Activated CD4-positive, alpha-beta T cell treated with anti-CD3 and anti-CD28 coated beads, Interleukin-10, Interleukin-2, amounts not matched to agents 100 ng/mL and 50 ng/mL, durations not matched to agents 16 hours and 8 hours (primary cell): ENCODE results near the gene TNKS1BP1.
"Not testable (repeated sequence)": the region's sequence is repeated elsewhere in the genome, so short reads cannot be mapped to it uniquely, and the experiment has no call there.

Experiments
- DNase-seq: peaks from one replicate; pipeline ENCODE4 v3.0.0-alpha.2; 2020

TNKS1BP1 gene

DNA sequence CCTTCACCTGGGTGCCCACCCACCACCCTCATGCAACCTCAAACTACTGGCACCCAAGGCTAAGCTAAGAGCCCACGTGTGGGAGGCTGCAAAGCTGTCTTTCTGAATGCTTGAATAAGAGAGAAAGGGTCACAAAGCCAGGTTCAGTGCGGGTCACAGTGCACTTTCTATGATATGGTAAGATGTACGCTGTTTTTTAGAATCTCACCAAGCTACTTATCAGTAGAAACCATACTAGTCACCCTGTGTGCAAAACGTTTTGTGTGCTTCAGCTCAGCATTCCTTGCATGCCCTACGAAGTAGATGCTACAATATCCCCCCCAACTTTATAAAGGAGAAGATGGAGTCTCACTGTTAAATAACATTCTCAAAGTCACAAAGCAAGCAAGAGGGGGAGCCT is 28.3 kb upstream of the TNKS1BP1 start:
- DNase-seq, result no peak

- DNase-seq, result peak; percentile 60
Measured at GRCh38 chr11:57349491-57350274, 24.9 kb upstream of the TNKS1BP1 start.

DNA sequence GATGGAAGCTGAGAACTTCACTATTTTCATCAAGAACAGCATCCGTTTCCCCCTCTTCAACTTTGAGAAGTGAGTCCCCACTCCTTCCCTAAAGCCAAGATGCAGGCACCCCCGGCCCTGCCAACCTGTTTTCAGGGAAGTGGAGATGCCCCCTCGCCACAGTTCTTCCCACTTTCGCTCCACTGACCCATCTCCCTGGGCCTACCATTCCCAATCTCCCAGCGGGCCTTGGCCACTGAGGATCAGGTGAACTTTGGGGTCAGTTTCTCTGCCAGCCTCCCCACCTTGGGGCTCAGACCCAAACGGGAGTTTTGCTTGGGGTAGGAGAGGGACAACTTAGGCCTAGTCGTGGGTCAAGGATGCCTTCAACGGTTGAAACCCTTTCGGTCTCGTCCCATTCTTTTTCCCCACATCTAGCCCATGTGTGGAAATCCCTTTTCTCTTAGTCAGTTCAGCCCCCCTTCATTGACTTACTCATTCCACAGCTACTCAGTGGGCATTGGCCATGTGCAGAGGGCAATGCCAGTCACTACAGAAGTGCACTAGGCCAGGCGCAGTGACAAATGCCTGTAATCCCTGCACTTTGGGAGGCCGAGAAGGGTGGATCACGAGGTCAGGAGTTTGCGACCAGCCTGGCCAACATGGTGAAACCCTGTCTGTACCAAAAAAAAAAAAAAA is 24.0 kb upstream of the TNKS1BP1 start:
- DNase-seq, result no peak

DNA sequence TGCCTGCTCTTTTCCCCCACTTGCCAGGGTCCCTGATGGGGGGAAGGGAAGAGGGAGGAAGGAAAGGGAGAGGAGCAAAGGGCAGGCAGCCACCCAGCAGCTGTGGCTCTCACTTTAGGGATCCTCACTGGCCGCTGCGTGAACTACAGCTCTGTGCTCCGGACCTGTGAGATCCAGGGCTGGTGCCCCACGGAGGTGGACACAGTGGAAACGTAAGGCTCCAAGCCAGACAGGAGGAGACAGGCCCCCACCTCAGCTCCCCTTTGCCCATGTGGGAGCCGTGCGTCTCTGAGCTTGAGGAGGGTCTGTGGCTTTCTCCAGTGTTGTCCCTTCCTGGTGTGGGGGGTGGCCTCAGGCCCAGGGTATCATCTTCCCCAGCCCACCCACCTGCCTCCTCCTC is 23.3 kb upstream of the TNKS1BP1 start:
- DNase-seq, result no peak

- DNase-seq, result no peak
Measured at GRCh38 chr11:57347336-57347735, 22.6 kb upstream of the TNKS1BP1 start.

GRCh38 chr11:57345555-57346211 is 20.9 kb upstream of the TNKS1BP1 start:
- DNase-seq, result peak; percentile 72

DNA sequence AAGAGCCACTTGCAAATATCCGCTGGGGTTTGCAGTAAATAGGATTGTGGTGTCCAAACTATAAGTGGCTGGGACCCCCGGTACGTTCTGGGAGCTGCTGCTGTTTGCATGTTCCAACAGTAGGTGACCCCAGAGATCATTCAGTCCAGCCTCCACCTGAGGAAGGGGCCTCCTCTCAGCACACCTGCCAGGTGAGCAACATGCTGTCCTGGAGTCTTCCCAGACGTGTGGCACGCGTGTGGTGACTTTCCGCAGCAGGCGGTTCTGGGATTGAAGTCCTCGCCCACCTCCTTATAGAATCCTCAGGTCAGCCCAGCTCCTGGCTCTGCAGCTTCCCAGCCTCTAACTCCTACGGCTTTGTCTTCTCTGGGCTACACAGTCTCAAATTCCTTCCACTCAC is 20.1 kb upstream of the TNKS1BP1 start:
- DNase-seq, result no peak

- no peak for DNase-seq
Measured at GRCh38 chr11:57343825-57344224, 19.1 kb upstream of the TNKS1BP1 start.

DNA sequence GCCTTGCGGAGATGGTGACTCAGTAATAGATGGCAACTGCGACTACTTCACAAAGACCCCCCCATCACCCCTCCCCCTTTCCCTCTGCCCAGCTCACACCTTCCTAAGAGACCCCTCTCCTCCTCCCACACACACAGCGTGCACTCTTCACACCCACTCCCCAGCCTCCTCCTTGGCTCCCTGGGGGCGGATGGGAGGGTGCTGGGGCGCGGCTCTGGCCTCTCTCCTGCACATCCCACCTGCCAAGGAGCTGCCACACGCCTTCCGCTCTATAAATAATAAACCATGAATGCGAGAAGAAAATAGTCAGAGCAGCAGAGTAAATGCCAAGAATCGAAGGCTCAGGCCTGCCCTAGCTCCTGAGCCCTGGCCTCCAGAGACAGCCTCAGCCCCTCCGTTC is 17.9 kb upstream of the TNKS1BP1 start:
- DNase-seq, result no peak

GRCh38 chr11:57341250-57341808 is 16.6 kb upstream of the TNKS1BP1 start:
- DNase-seq, result no peak

DNA sequence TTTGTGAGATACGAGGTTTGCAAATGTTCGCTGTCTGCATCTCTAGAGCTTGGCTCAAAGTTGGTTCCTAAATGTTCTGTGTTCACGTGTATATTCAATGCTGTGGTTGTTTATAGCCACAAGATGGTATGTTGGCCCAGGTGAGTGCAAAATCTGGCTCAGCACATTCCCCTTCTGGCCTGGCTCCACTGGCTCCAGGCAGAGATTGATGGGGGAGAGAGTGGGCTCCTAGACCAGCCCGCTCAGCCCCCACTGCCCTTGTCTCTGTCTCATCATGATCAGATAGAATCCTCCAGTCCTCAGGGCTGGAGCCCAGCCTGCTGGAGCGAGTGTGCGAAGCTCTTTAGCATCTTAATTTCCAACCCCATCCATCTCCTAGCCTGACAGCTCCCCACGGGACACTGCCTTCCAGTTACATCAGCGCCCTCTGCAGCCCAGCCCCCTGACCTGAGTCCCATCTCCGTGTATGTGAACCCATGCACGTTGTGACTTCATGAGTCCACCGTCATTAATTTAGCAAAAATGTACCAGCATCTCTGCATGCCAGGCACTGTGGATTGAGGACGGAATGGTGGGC is 15.4 kb upstream of the TNKS1BP1 start:
- no peak for DNase-seq

DNA sequence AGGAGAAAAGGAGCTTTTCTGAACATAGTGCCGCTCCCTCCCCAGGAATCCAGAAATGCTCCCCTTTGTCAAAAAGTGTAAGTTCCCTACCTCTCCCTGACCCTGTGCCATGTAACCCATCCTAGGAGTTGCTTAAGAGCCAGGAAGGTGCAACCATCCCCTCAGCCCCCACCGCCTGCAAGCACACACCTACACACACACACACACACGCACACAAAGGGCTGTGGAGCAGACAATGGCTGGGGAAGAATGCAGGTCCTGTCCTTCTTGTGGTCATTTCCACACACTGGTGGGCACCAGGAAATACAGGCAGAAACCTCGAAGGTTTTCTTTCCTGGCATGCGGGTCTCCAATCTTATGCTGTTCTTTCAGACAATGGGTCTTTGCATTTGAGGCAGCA is 14.6 kb upstream of the TNKS1BP1 start:
- no peak for DNase-seq

GRCh38 chr11:57338142-57338541 is 13.4 kb upstream of the TNKS1BP1 start, which contains the start of gene P2RX3:
P2RX3 (plus strand) TSS chr11:57338352; CDS start chr11:57338551, 199 bp downstream.
- DNase-seq, result no peak

DNA sequence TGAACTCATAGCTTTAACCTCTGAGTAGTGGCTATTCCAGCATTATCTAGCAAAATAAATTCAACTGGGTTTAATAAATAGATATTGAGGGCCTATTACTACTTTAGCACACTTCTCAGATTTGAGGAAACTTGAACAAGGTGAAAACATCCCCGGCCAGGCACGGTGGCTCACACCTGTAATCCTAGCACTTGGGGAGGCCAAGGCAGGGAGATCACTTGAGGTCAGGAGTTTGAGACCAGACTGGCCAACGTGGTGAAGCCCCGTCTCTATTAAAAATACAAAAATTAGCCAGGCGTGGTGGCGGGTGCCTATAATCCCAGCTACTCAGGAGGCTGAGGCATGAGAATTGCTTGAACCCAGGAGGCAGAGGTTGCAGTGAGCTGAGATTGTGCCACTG is 12.1 kb upstream of the TNKS1BP1 start:
- not testable (repeated sequence) for DNase-seq

DNA sequence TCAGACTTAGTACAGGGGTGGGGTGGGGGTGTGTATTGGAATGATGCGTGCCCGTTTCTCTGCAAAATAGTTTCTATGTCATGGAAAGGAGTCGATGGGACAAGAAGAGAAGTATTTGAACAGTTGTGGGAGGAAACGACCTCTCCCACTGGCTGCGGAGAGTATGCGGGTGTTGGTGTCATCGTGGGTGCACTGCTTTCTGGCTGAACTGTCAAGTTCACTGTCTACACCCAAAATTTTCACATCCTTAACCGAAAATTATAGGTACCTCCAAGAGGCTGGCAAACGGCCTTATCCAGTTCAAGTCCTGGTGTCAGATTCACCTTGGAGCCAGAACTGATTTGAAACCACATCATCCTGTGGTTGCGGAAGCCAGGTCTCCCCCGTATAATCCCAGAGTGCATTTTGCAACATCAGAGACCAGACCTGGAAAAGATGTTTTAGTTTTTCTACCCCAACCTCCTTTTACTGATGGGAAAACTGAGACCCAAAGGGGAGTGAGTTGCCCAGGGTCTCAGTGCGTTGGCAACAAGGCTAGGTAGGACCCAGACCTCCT is 11.4 kb upstream of the TNKS1BP1 start:
- no peak for DNase-seq

DNA sequence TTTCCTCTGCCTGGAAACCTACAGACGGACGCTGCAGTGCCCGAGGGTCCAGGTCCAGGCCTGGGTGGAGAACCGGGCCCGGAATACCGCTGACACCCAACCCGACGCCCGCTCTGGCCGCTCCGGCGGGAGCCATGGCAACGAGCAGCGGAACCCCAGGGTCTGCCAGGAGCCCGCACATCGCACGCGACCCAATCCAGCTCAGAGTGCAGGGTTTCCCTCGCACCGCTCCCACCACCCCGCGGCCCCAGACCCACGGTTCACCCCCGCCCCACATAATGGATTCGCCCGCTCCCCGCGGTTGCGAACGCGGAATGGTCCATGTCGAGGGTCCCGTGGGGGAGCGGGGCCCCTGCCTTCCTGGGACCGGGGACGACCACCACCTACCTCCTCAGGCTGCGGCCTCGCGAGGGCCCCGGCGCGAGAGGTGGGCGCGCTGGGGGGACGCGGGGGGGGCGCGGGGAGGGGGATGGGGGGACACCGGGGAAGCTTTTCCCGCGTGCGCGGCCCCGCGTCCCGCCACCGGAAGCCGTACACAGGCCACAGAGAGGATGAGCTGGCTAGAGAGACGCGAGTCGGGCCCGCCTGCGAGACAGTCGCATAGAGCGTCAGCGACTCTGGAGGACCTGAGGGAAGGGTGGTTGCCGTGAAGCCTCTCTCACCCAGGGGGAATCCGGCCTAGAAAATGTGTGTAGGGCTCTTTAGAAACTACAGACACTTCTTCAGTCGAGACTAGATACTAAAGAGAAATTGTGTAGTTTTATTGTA is 10.8 kb upstream of the TNKS1BP1 start, which contains the start of gene SSRP1:
Gene SSRP1 (minus strand): TSS at position 550 of the 768 bp plus-strand sequence. CDS start 771 bp downstream, outside the sequence.
- DNase-seq, result peak; percentile 93

DNA sequence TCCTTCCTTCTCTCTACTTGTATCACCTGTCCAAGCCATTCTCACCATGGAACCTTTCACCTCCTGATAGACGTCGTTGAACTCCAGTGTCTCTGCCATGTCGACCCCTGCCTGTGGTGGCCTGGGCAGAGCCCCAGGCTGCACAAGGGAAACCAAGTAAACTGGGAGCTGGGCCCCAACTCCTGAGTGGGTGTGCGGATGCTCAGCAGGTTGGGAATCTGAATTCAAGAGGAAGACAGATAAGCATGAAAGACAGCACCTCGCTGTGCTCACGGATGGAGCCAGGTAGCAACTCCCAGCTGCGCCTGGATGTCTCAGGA is 10.2 kb upstream of the TNKS1BP1 start:
- DNase-seq, result no peak

DNA sequence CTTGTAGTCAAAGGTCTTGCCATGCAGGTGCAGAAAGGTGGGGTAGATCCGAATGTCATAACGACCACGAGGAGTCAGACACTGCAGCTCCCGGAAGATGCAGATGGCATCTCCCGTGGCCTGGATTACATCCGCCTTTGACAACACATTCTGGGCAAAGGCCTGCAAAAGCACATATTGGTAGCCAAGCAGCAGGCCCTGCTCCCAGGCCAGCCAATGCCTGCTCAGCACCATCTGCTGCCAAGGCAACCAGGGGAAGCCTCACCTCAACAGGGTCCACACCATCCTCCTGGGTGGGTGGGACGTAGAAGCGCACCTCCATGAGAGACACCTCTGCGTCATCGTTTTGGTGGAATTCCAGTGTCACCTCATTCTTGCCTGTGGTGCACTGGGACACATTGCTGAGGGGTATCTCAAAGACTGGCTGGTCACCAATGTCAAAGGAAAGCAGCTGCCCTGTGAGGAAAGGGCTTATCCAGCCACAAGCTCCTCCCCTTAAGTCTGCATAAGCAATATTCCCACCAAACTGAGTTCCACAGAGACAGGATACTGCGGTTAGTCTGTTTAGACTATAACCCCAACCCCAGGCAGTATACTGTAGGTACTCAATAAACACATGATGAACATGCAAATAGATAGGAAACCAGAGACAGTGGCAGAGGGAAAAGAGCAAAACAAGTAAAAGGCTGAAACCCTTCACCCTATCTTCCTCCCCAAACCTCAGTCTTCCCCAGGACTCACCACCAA is 8.1 kb upstream of the TNKS1BP1 start:
- no peak for DNase-seq

DNA sequence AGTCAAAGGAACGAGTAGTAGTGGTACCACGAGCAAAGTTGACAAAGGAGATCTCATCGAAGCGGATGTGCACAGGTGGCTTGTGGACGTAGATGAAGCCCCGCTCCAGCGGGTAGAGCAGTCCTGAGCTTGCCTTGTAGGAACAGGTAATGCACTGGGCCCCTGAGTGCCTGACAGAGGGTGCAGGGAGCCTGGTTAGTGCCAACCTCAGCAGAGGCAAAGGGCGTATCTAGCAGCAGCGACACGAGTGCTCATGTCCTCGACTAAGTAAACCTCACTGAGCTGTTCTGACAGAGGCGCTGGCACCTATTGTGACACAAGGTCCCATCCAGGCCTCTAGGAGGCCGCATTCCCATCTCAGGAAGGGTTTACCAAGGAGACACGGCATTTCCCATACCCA is 7.0 kb upstream of the TNKS1BP1 start:
- no peak for DNase-seq

DNA sequence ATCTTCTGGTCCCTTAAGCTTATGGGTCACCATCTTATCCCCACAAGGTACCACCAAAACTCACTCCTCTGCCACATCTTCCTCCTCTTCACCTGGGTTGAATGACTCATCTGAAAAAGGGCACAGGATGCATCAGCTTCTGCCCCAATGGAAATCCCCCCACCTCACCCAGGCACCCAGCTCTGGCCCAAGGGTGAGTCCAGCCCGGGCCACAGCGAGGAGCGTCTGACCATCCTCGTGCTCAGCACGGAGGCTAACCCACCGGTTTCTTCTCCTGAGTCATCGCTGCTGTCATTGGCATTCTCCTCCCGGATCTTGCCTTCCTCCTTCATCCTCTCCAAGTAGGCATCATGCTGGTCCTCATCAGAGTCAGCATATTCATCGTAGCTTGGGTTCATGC is 5.3 kb upstream of the TNKS1BP1 start:
- DNase-seq, result peak; percentile 59

GRCh38 chr11:57327721-57328120 is 3.0 kb upstream of the TNKS1BP1 start:
- DNase-seq, result no peak

GRCh38 chr11:57325735-57326048 is 940 bp upstream of the TNKS1BP1 start:
- no peak for DNase-seq
